ENCODE results near the gene ZBTB16.

Gene ZBTB16

GRCh38 chr11:114136686-114137640 lies 77.5 kb downstream of the ZBTB16 start:
- no peak for TF ChIP-seq CTCF (IDR thresholded peaks at IDR 0.05)
- Histone ChIP-seq H3K4me3 (peak overlapping the region; percentile 43), H3K27ac (peak overlapping the region; percentile 84 to 95)
- no peak for DNase-seq (ENCODE audit: low spot score)

- no peak for TF ChIP-seq CTCF (IDR thresholded peaks at IDR 0.05)
- no peak for DNase-seq (ENCODE audit: low spot score)
- H3K27ac ChIP-seq, result peak overlapping the region; percentile 84 to 95
- peak overlapping the region; percentile 25 for H3K4me3 ChIP-seq
Observed at GRCh38 chr11:114137838-114138237, 78.3 kb downstream of the ZBTB16 start.

GRCh38 chr11:114138411-114138810 lies 78.9 kb downstream of the ZBTB16 start:
- Histone ChIP-seq H3K4me3 (no peak overlapping the region), H3K27ac (peak overlapping the region; percentile 84 to 99)
- DNase-seq (ENCODE audit: low spot score), result no peak
- no peak for TF ChIP-seq CTCF (IDR thresholded peaks at IDR 0.05)

- Histone ChIP-seq H3K27ac (peak overlapping the region; percentile 10 to 99), H3K4me3 (peak overlapping the region; percentile 44)
- no peak for DNase-seq (ENCODE audit: low spot score)
- TF ChIP-seq CTCF (IDR thresholded peaks at IDR 0.05), result no peak
Observed at GRCh38 chr11:114140826-114141225, 81.3 kb downstream of the ZBTB16 start.

GRCh38 chr11:114141863-114142580 lies 82.5 kb downstream of the ZBTB16 start:
- peak overlapping the region; percentile 98 to 99 for H3K27ac ChIP-seq
- no peak for TF ChIP-seq CTCF (IDR thresholded peaks at IDR 0.05)
- DNase-seq (ENCODE audit: low spot score), result no peak
- H3K4me3 ChIP-seq, result peak overlapping the region; percentile 44

- peak overlapping the region; percentile 38 for H3K4me3 ChIP-seq
- peak overlapping the region; percentile 98 to 99 for H3K27ac ChIP-seq
- no peak for TF ChIP-seq CTCF (IDR thresholded peaks at IDR 0.05)
- no peak for DNase-seq (ENCODE audit: low spot score)
Observed at GRCh38 chr11:114142707-114143106, 83.2 kb downstream of the ZBTB16 start.
